Endothelial cell of umbilical vein (primary cell): ENCODE data around the gene MYZAP. TPM values are rescaled to one million over a fixed set of nuclear protein-coding genes. Genes with fewer than 3 reads are reported as not detected.

Experiments
- BruUV-seq: library from RNA; stranded (reverse); fragments of 400-500 nt; replicated peaks from 2 replicates; lab custom pipeline; 2021; lab: Mats Ljungman, UMichigan
- CTCF ChIA-PET: fragments of 300-600, 350-600 bp; sonication (Branson Sonifier 250); formaldehyde crosslinking; loops from one replicate; lab custom pipeline; 2021; ENCODE audit warnings: antibody characterized with exemption, inconsistent platforms; lab: Charles Lee
- POLR2A ChIA-PET: fragments of 300-600, 350-600 bp; sonication (Branson Sonifier 250); formaldehyde crosslinking; loops from one replicate; lab custom pipeline; 2021; ENCODE audit warnings: antibody characterized with exemption, inconsistent platforms; lab: Charles Lee
- DNase-seq: peaks from one replicate; pipeline ENCODE4 v3.0.0-alpha.2; 2011; ENCODE audit warnings: low read depth, low spot score
- FAIRE-seq: peaks from 2 replicates; lab custom pipeline; 2011; peaks lifted over from hg19 to GRCh38; lab: Jason Lieb, UNC
- H2AFZ ChIP-seq: 2 replicates; pipeline ENCODE4 v1.6.0; 2012; ENCODE audit warnings: low read depth, low read length, control low read depth, inconsistent platforms
- H3K27ac ChIP-seq: 2 replicates; pipeline ENCODE4 v1.5.1; 2011; ENCODE audit warnings: low read depth, mild to moderate bottlenecking, control low read depth, low read length, moderate library complexity; ENCODE audit not compliant: insufficient read depth
- H3K27me3 ChIP-seq, 2 experiments: 2 replicates each; pipeline versions ENCODE4 v1.6.0 to v1.6.1; 2011; ENCODE audit warnings: low read length in 2 of 2, mixed read lengths in 1 of 2; ENCODE audit not compliant: control insufficient read depth in 2 of 2, insufficient read depth in 2 of 2
- H3K36me3 ChIP-seq, 2 experiments: 2 replicates in 1 of 2; 3 replicates in 1 of 2; pipeline ENCODE4 v1.5.1; 2011; ENCODE audit warnings: low read length in 2 of 2, mild to moderate bottlenecking in 1 of 2, moderate library complexity in 1 of 2; ENCODE audit not compliant: control insufficient read depth in 2 of 2, insufficient read depth in 2 of 2; ENCODE audit errors: extremely low read depth in 1 of 2
- H3K4me1 ChIP-seq: 3 replicates; pipeline ENCODE4 v1.5.1; 2011; ENCODE audit warnings: mild to moderate bottlenecking, low read length; ENCODE audit not compliant: control insufficient read depth, insufficient read depth; ENCODE audit errors: extremely low read depth
- H3K4me2 ChIP-seq: 2 replicates; pipeline ENCODE4 v1.6.1; 2011; ENCODE audit warnings: low read length, control low read depth, mixed read lengths; ENCODE audit not compliant: insufficient read depth
- H3K4me3 ChIP-seq, 3 experiments: fragments of 200-600 bp in 1 of 3; sonication (generic), shearing (Covaris generic) in 1 of 3; replicated peaks in 1 of 3; 2 replicates each; pipeline ENCODE4 v1.5.1; 2011 to 2016; ENCODE audit warnings: control low read depth in 3 of 3, low read length in 3 of 3, mild to moderate bottlenecking in 2 of 3, inconsistent platforms in 1 of 3, low read depth in 1 of 3, moderate library complexity in 1 of 3; ENCODE audit not compliant: insufficient read depth in 1 of 3
- H3K79me2 ChIP-seq: 2 replicates; pipeline ENCODE4 v1.6.0; 2012; ENCODE audit warnings: low read length, inconsistent platforms; ENCODE audit not compliant: control insufficient read depth, insufficient read depth
- H3K9ac ChIP-seq: replicated peaks from 2 replicates; pipeline ENCODE3; 2011; ENCODE audit warnings: low read length, control low read depth; ENCODE audit not compliant: insufficient read depth; ENCODE audit errors: extremely low read depth
- H3K9me1 ChIP-seq: replicated peaks from 3 replicates; pipeline ENCODE4 v1.6.0; 2011; ENCODE audit warnings: mild to moderate bottlenecking, low read length; ENCODE audit not compliant: control insufficient read depth, insufficient read depth; ENCODE audit errors: extremely low read depth
- H3K9me3 ChIP-seq: replicated peaks from 2 replicates; pipeline ENCODE4 v1.5.1; 2012; ENCODE audit warnings: low read length, inconsistent platforms; ENCODE audit not compliant: control insufficient read depth, insufficient read depth
- H4K20me1 ChIP-seq: replicated peaks from 2 replicates; pipeline ENCODE3; 2011; ENCODE audit warnings: mild to moderate bottlenecking, low read length; ENCODE audit not compliant: control insufficient read depth, insufficient read depth; ENCODE audit errors: extremely low read depth
- EZH2 ChIP-seq: IDR thresholded peaks from 2 replicates; pipeline ENCODE4 v1.6.1; 2012; ENCODE audit warnings: borderline replicate concordance, low read depth, mild to moderate bottlenecking, moderate library complexity, low read length, inconsistent platforms; ENCODE audit not compliant: severe bottlenecking
- FOS ChIP-seq: IDR thresholded peaks from 2 replicates; pipeline ENCODE4 v1.6.1; 2011; ENCODE audit warnings: mild to moderate bottlenecking, low read length, moderate library complexity, borderline replicate concordance; ENCODE audit not compliant: insufficient read depth
- GATA2 ChIP-seq: IDR thresholded peaks from 2 replicates; pipeline ENCODE4 v1.7.0; 2011; ENCODE audit warnings: low read depth, mild to moderate bottlenecking, moderate library complexity, mixed read lengths, low read length; ENCODE audit not compliant: insufficient read length, insufficient read depth
- JUN ChIP-seq: IDR thresholded peaks from 2 replicates; pipeline ENCODE4 v1.6.1; 2011; ENCODE audit warnings: borderline replicate concordance, low read depth; ENCODE audit not compliant: insufficient read length, insufficient read depth
- MYC ChIP-seq: IDR thresholded peaks from one replicate; pipeline ENCODE4 v1.6.1; 2011; ENCODE audit warnings: mild to moderate bottlenecking, low read depth, low read length
- POLR2A ChIP-seq: IDR thresholded peaks from 2 replicates; pipeline ENCODE4 v1.6.1; 2012; ENCODE audit warnings: low read depth, mild to moderate bottlenecking, control low read depth, low read length
- POLR2AphosphoS5 ChIP-seq: IDR thresholded peaks from 2 replicates; pipeline ENCODE4 v1.6.1; 2012; ENCODE audit warnings: low read depth, mild to moderate bottlenecking, control low read depth, low read length, moderate library complexity; ENCODE audit not compliant: insufficient read depth
- dilution Hi-C: fragments of 300-500 bp; cut with MboI; formaldehyde crosslinking; loops from one replicate; pipeline ENCODE4 v1.15.0; 2019; ENCODE audit warnings: low sequenced_read_pairs; ENCODE audit not compliant: extremely low pct_ligation_motif_present
- intact Hi-C: fragments of 100-400 bp; cut with micrococcal nuclease; formaldehyde crosslinking; loops from one replicate; pipeline ENCODE4 v1.10.0; 2022
- polyA plus RNA-seq, 4 experiments: library from polyadenylated mRNA; depleted of rRNA in 3 of 4; stranded (reverse) in 3 of 4; unstranded in 1 of 4; fragments of >200 nt; gene quantifications; 2 replicates each; pipeline versions ENCODE4 v1.2.1 to v1.2.3, GENCODE V29; 2011 to 2012; ENCODE audit warnings: missing spikeins in 1 of 4
- total RNA-seq: library from RNA; stranded (reverse); gene quantifications from 2 replicates; pipeline ENCODE4 v1.2.3, GENCODE V29; 2021
- TF ChIP-seq, protein P1 (sequence below): IDR thresholded peaks from 2 replicates; pipeline ENCODE4 v1.6.1; 2011; ENCODE audit not compliant: insufficient read depth, insufficient read length
- TF ChIP-seq, protein P2 (sequence below), 2 donors: IDR thresholded peaks; 1 replicate in 1 of 2; 2 replicates in 1 of 2; pipeline ENCODE4 v1.5.1; 2011; ENCODE audit warnings: low read length in 2 of 2, mild to moderate bottlenecking in 2 of 2, moderate library complexity in 2 of 2, control low read depth in 1 of 2, inconsistent platforms in 1 of 2, low read depth in 1 of 2; ENCODE audit not compliant: insufficient read depth in 1 of 2; ENCODE audit errors: extremely low read depth in 1 of 2

Gene MYZAP
- total and polyA plus RNA-seq, 2 donors (not counting 3 experiments of a cell fraction or from before 2014, with no cell fraction given) = 6.3 to 8.1 TPM

DNA sequence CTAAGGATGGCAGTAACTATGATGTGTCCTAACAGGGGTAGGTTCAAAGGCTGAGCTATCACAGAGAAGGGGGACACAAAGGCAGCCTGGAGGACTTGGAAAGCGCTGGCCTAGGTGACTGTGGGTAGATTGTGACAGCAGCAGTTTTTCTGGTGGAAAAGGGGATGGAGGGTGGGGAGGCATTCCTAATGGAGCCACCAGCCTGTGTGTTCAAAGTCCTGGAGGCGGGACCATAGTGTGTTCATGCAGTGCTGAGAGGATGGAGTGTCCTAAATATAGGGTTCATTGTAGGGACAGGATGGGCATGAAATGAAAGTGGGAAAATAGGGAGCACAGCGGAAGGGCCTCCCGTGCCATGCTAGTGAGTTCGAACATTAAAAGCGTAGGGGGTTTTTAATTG, 63.3 kb downstream of the MYZAP start:
- Histone ChIP-seq H3K4me1 (no peaks in the 10 kb centered on the region), H3K27ac (no peak overlapping the region), H3K79me2 (no peaks in the 10 kb centered on the region), H3K36me3 (peaks cover 0 to 3% of the 10 kb centered on the region in 2 experiments), H2AFZ (no peak overlapping the region), H3K4me3 (no peak overlapping the region), H3K9me3 (no peaks in the 10 kb centered on the region), H3K9ac (no peak overlapping the region), H3K9me1 (no peaks in the 10 kb centered on the region), H3K27me3 (no peaks in the 10 kb centered on the region), H3K4me2 (no peak overlapping the region), H4K20me1 (no peaks in the 10 kb centered on the region)
- intact Hi-C loops (no loop called here), dilution Hi-C loops (no loop called here)
- FAIRE-seq (no peak), DNase-seq (no peak)
- no peak for TF ChIP-seq FOS
- TF ChIP-seq, protein P1, sequence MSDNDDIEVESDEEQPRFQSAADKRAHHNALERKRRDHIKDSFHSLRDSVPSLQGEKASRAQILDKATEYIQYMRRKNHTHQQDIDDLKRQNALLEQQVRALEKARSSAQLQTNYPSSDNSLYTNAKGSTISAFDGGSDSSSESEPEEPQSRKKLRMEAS = no peak
- TF ChIP-seq EZH2 = no peak
- no peak for TF ChIP-seq POLR2A
- no peak for TF ChIP-seq GATA2
- TF ChIP-seq MYC = no peak
- TF ChIP-seq, protein P2, sequence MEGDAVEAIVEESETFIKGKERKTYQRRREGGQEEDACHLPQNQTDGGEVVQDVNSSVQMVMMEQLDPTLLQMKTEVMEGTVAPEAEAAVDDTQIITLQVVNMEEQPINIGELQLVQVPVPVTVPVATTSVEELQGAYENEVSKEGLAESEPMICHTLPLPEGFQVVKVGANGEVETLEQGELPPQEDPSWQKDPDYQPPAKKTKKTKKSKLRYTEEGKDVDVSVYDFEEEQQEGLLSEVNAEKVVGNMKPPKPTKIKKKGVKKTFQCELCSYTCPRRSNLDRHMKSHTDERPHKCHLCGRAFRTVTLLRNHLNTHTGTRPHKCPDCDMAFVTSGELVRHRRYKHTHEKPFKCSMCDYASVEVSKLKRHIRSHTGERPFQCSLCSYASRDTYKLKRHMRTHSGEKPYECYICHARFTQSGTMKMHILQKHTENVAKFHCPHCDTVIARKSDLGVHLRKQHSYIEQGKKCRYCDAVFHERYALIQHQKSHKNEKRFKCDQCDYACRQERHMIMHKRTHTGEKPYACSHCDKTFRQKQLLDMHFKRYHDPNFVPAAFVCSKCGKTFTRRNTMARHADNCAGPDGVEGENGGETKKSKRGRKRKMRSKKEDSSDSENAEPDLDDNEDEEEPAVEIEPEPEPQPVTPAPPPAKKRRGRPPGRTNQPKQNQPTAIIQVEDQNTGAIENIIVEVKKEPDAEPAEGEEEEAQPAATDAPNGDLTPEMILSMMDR (IDR thresholded peaks at IDR 0.05; ENCODE audit: extremely low read depth in 1 of 2, insufficient read depth in 1 of 2, low read depth in 1 of 2, low read length in 2 of 2) = no peak
- no peak for TF ChIP-seq POLR2AphosphoS5
- TF ChIP-seq JUN = no peak
- no TSS peak for BruUV-seq
- CTCF ChIA-PET = interaction anchor here (1.1 to 4.5 kb wide), 5 partner anchors 9 to 94 kb away, joined by 3 to 27 read pairs (median 4); no protein-coding TSS in a partner anchor
- POLR2A ChIA-PET = interaction anchor here (0.6 kb wide), 1 partner anchor 14 kb away, joined by 3 read pairs; no protein-coding TSS in a partner anchor
